Fibroblast of the aortic adventitia (primary cell): Measurements from ENCODE around the gene WDR88. TPM values are rescaled to one million over a fixed set of nuclear protein-coding genes. Genes with fewer than 3 reads are reported as not detected.
A peak's percentile ranks its signal among the peaks of the same experiment; 100 is the strongest.
"Not testable (repeated sequence)": the region's sequence is repeated elsewhere in the genome, so short reads cannot be mapped to it uniquely, and the experiment has no call there.

Experiments
- DNase-seq: peaks from one replicate; pipeline ENCODE4 v3.0.0-alpha.2; 2010; ENCODE audit warnings: low read depth
- H3K4me3 ChIP-seq: 2 replicates; pipeline ENCODE4 v1.5.1; 2011; ENCODE audit warnings: low read depth, mild to moderate bottlenecking, control low read depth, low read length, moderate library complexity
- CTCF ChIP-seq: IDR thresholded peaks from 2 replicates; pipeline ENCODE4 v1.5.1; 2011; ENCODE audit warnings: mild to moderate bottlenecking, low read length, control low read depth, inconsistent platforms; ENCODE audit not compliant: insufficient read depth
- total RNA-seq: library from RNA; depleted of rRNA; stranded (reverse); fragments of >200 nt; gene quantifications from 2 replicates; pipeline ENCODE4 v1.2.3, GENCODE V29; 2012; ENCODE audit warnings: low replicate concordance

Gene WDR88
- total RNA-seq, 1 donor, result not detected

GRCh38 chr19:33206261-33207039 lies 74.5 kb downstream of the WDR88 start:
- no peak for DNase-seq
- no peak overlapping the region for H3K4me3 ChIP-seq
- TF ChIP-seq CTCF, result no peak

GRCh38 chr19:33207040-33207620 lies 75.2 kb downstream of the WDR88 start:
- TF ChIP-seq CTCF, result no peak
- DNase-seq, result no peak
- no peak overlapping the region for H3K4me3 ChIP-seq

GRCh38 chr19:33207903-33208302 lies 76.0 kb downstream of the WDR88 start:
- H3K4me3 ChIP-seq, result no peak overlapping the region
- no peak for TF ChIP-seq CTCF
- DNase-seq, result no peak

GRCh38 chr19:33208371-33208895 lies 76.5 kb downstream of the WDR88 start:
- no peak for TF ChIP-seq CTCF
- DNase-seq, result no peak
- no peak overlapping the region for H3K4me3 ChIP-seq

- H3K4me3 ChIP-seq, result no peak overlapping the region
- DNase-seq, result peak; percentile 60
- TF ChIP-seq CTCF, result peak; percentile 45
Measured at GRCh38 chr19:33208904-33209849, 77.3 kb downstream of the WDR88 start.

- H3K4me3 ChIP-seq, DNase-seq: not testable (repeated sequence)
Measured at GRCh38 chr19:33209850-33210230, 77.9 kb downstream of the WDR88 start.
